GM19025 (cell line): ENCODE data around the gene REN.

Source experiments
- ATAC-seq: cut with Tn5 transposase; IDR thresholded peaks from one replicate; pipeline ENCODE4 v1.9.1; 2021; ENCODE audit warnings: mild to moderate bottlenecking, low read depth, moderate library complexity; ENCODE audit not compliant: unreplicated experiment

Gene REN

GRCh38 chr1:204166219-204166618, at the start of gene REN:
TSS of gene REN (minus strand) at chr1:204166337. CDS start at chr1:204166293, 44 bp downstream.
- no peak for ATAC-seq

- ATAC-seq: no peak
Measured at GRCh38 chr1:204213668-204214662, 47.8 kb upstream of the REN start, which contains the start of gene GOLT1A. TSS of gene GOLT1A (minus strand) at chr1:204213988. CDS start at chr1:204213906, 82 bp downstream.

- ATAC-seq: no peak
Measured at GRCh38 chr1:204212715-204213114, 46.6 kb upstream of the REN start.

- no peak for ATAC-seq
Measured at GRCh38 chr1:204211046-204211445, 44.9 kb upstream of the REN start.

- ATAC-seq: no peak
Measured at GRCh38 chr1:204207136-204207616, 41.0 kb upstream of the REN start.

- no peak for ATAC-seq
Measured at GRCh38 chr1:204206121-204206520, 40.0 kb upstream of the REN start.

GRCh38 chr1:204205486-204205885, 39.3 kb upstream of the REN start:
- ATAC-seq: no peak

GRCh38 chr1:204204944-204205343, 38.8 kb upstream of the REN start:
- no peak for ATAC-seq

GRCh38 chr1:204203206-204203767, 37.1 kb upstream of the REN start:
- ATAC-seq: no peak

- ATAC-seq: no peak
Measured at GRCh38 chr1:204202481-204202880, 36.3 kb upstream of the REN start.

- ATAC-seq: no peak
Measured at GRCh38 chr1:204201348-204202040, 35.4 kb upstream of the REN start.

- no peak for ATAC-seq
Measured at GRCh38 chr1:204199579-204199978, 33.4 kb upstream of the REN start.

- ATAC-seq: no peak
Measured at GRCh38 chr1:204198348-204199340, 32.5 kb upstream of the REN start.

GRCh38 chr1:204197068-204197467, 30.9 kb upstream of the REN start:
- no peak for ATAC-seq

- no peak for ATAC-seq
Measured at GRCh38 chr1:204196068-204196795, 30.1 kb upstream of the REN start, which contains the start of gene KISS1. TSS of gene KISS1 (minus strand) at chr1:204196491. CDS start at chr1:204192876, 3,615 bp downstream.

GRCh38 chr1:204194771-204195170, 28.6 kb upstream of the REN start:
- no peak for ATAC-seq

GRCh38 chr1:204194080-204194479, 27.9 kb upstream of the REN start:
- ATAC-seq: no peak

- ATAC-seq: no peak
Measured at GRCh38 chr1:204192589-204193352, 26.6 kb upstream of the REN start.
